SK-N-SH (cell line): ENCODE results near the gene PSMB10. TPM values are rescaled to one million over a fixed set of nuclear protein-coding genes. Genes with fewer than 3 reads are reported as not detected.

Source experiments
- CTCF ChIA-PET: fragments of 300-600, 350-600 bp; formaldehyde crosslinking; extraction: SDS; loops from one replicate; lab custom pipeline; 2021; lab: Yijun Ruan, JAX
- POLR2A ChIA-PET: fragments of 350-600 bp; sonication (Branson Sonifier 250); formaldehyde crosslinking; extraction: SDS; loops from one replicate; lab custom pipeline; 2020; ENCODE audit warnings: antibody characterized with exemption, inconsistent platforms; lab: Yijun Ruan, JAX
- DNase-seq: peaks from one replicate; pipeline ENCODE4 v3.0.0; 2012
- H2AFZ ChIP-seq: fragments of 200-600 bp; sonication (generic); 2 replicates; pipeline ENCODE4 v1.8.1; 2016; ENCODE audit warnings: antibody characterized with exemption, mild to moderate bottlenecking, low read depth
- H3F3A ChIP-seq: fragments of 200-600 bp; sonication (generic); replicated peaks from 2 replicates; pipeline ENCODE3; 2016; ENCODE audit warnings: antibody characterized with exemption, mild to moderate bottlenecking; ENCODE audit not compliant: insufficient read depth
- H3K27ac ChIP-seq, 2 experiments: fragments of 200-500 bp in 1 of 2; fragments of 200-600 bp in 1 of 2; sonication (Bioruptor generic) in 1 of 2; sonication (generic), shearing (Covaris generic) in 1 of 2; 2 replicates each; pipeline versions ENCODE4 v1.5.1 to v1.6.1; 2014 to 2016; ENCODE audit warnings: low read depth in 2 of 2, inconsistent platforms in 1 of 2, low read length in 1 of 2, mild to moderate bottlenecking in 1 of 2, mixed read lengths in 1 of 2
- H3K27me3 ChIP-seq: fragments of 200-600 bp; sonication (generic), shearing (Covaris generic); 2 replicates; pipeline ENCODE4 v1.6.1; 2016; ENCODE audit warnings: mixed run types; ENCODE audit not compliant: insufficient read depth
- H3K36me3 ChIP-seq, 2 experiments: fragments of 200-500 bp in 1 of 2; fragments of 200-600 bp in 1 of 2; sonication (Bioruptor generic) in 1 of 2; sonication (generic) in 1 of 2; replicated peaks in 1 of 2; 2 replicates each; pipeline versions ENCODE3 to v1.5.1; 2014 to 2016; ENCODE audit warnings: low read length in 1 of 2, mild to moderate bottlenecking in 1 of 2; ENCODE audit not compliant: insufficient read depth in 2 of 2, control insufficient read depth in 1 of 2
- H3K4me1 ChIP-seq, 2 experiments: fragments of 200-500 bp in 1 of 2; fragments of 200-600 bp in 1 of 2; sonication (Bioruptor generic) in 1 of 2; sonication (generic), shearing (Covaris generic) in 1 of 2; 2 replicates each; pipeline versions ENCODE4 v1.5.1 to v1.6.1; 2014 to 2016; ENCODE audit warnings: low read depth in 1 of 2, low read length in 1 of 2, mixed run types in 1 of 2; ENCODE audit not compliant: insufficient read depth in 2 of 2, control insufficient read depth in 1 of 2
- H3K4me2 ChIP-seq: fragments of 200-600 bp; sonication (generic), shearing (Covaris generic); 2 replicates; pipeline ENCODE4 v1.6.1; 2017; ENCODE audit warnings: mixed run types
- H3K4me3 ChIP-seq, 2 experiments: fragments of 200-500 bp in 1 of 2; fragments of 200-600 bp in 1 of 2; sonication (Bioruptor generic) in 1 of 2; sonication (generic), shearing (Covaris generic) in 1 of 2; 2 replicates each; pipeline versions ENCODE4 v1.5.1 to v1.8.1; 2014 to 2016; ENCODE audit warnings: low read depth in 2 of 2, inconsistent platforms in 1 of 2, low read length in 1 of 2, mild to moderate bottlenecking in 1 of 2, mixed read lengths in 1 of 2, moderate library complexity in 1 of 2
- H3K79me2 ChIP-seq: fragments of 200-600 bp; sonication (generic); 2 replicates; pipeline ENCODE4 v1.8.1; 2017; ENCODE audit warnings: mild to moderate bottlenecking; ENCODE audit not compliant: insufficient read depth
- H3K9ac ChIP-seq: fragments of 200-600 bp; sonication (generic); 2 replicates; pipeline ENCODE4 v1.6.1; 2017; ENCODE audit warnings: mixed run types
- H3K9me2 ChIP-seq: fragments of 200-600 bp; sonication (generic); 2 replicates; pipeline ENCODE4 v1.6.1; 2017; ENCODE audit warnings: mixed run types
- H3K9me3 ChIP-seq: fragments of 200-600 bp; sonication (generic); 2 replicates; pipeline ENCODE4 v1.6.1; 2017; ENCODE audit warnings: mixed run types, mild to moderate bottlenecking, moderate library complexity
- H4K20me1 ChIP-seq: fragments of 200-600 bp; sonication (generic); 2 replicates; pipeline ENCODE4 v1.6.1; 2017; ENCODE audit warnings: mild to moderate bottlenecking, mixed run types; ENCODE audit not compliant: insufficient read depth
- CHD2 ChIP-seq: fragments of 150-350 bp; IDR thresholded peaks from 2 replicates; pipeline ENCODE4 v1.6.1; 2018; ENCODE audit warnings: low read length; ENCODE audit not compliant: partially characterized antibody
- FOSL2 ChIP-seq: IDR thresholded peaks from 2 replicates; pipeline ENCODE4 v1.4.0; 2012; ENCODE audit warnings: low read depth, mild to moderate bottlenecking, moderate library complexity, borderline replicate concordance
- FOXM1 ChIP-seq: IDR thresholded peaks from 2 replicates; pipeline ENCODE4 v1.4.0; 2012; ENCODE audit warnings: low read depth, mild to moderate bottlenecking
- GABPA ChIP-seq: IDR thresholded peaks from 2 replicates; pipeline ENCODE4 v1.4.0; 2012; ENCODE audit warnings: low read depth, mild to moderate bottlenecking
- GATA2 ChIP-seq: sonication (generic); formaldehyde crosslinking; IDR thresholded peaks from 2 replicates; pipeline ENCODE4 v1.5.0; 2020; ENCODE audit warnings: mild to moderate bottlenecking, missing genetic modification reagents
- JUND ChIP-seq: IDR thresholded peaks from 2 replicates; pipeline ENCODE4 v1.4.0; 2012
- MXI1 ChIP-seq: IDR thresholded peaks from 2 replicates; pipeline ENCODE4 v1.6.1; 2012; ENCODE audit warnings: mild to moderate bottlenecking, low read depth, low read length, improper control_type of control experiment
- NFIC ChIP-seq: IDR thresholded peaks from 2 replicates; pipeline ENCODE4 v1.4.0; 2012; ENCODE audit warnings: borderline replicate concordance
- NRF1 ChIP-seq: IDR thresholded peaks from 2 replicates; pipeline ENCODE4 v1.6.1; 2012; ENCODE audit warnings: low read depth, mild to moderate bottlenecking, low read length
- PBX3 ChIP-seq: IDR thresholded peaks from 2 replicates; pipeline ENCODE4; 2012
- RAD21 ChIP-seq: IDR thresholded peaks from 2 replicates; pipeline ENCODE4 v1.6.1; 2012; ENCODE audit warnings: mild to moderate bottlenecking, low read length
- RFX5 ChIP-seq: IDR thresholded peaks from 2 replicates; pipeline ENCODE4 v1.6.1; 2012; ENCODE audit warnings: mild to moderate bottlenecking, improper control_type of control experiment, low read length
- YY1 ChIP-seq: IDR thresholded peaks from 2 replicates; pipeline ENCODE4 v1.4.0; 2012; ENCODE audit warnings: low read depth, mild to moderate bottlenecking
- ZBTB33 ChIP-seq: IDR thresholded peaks from 2 replicates; pipeline ENCODE4 v1.4.0; 2012; ENCODE audit warnings: low read depth, borderline replicate concordance
- WGBS: methylation state at CpG from one replicate; pipeline ENCODE4 v1.1.6; 2017; ENCODE audit warnings: low lambda C conversion rate; 5-methylcytosine and 5-hydroxymethylcytosine counted together
- polyA plus RNA-seq, 3 experiments: library from polyadenylated mRNA; depleted of rRNA; stranded (reverse); fragments of >200 nt; gene quantifications; 2 replicates each; pipeline ENCODE4 v1.2.3, GENCODE V29; 2012

Gene PSMB10
- polyA plus RNA-seq, 1 of the 3 experiments (the other 2 are of a cell fraction): 57.8 TPM

- Histone ChIP-seq H4K20me1 (peaks cover 47% of the 10 kb centered on the region), H3K4me2 (peak overlapping the region; percentile 67)
Observed at GRCh38 chr16:67917852-67918236, 18.8 kb downstream of the PSMB10 start.

GRCh38 chr16:67917140-67917851 lies 19.4 kb downstream of the PSMB10 start:
- H3K4me2 ChIP-seq: peak overlapping the region; percentile 67
- peaks cover 47% of the 10 kb centered on the region for H4K20me1 ChIP-seq
- peaks cover 24% of the 10 kb centered on the region for H3F3A ChIP-seq
- H3K36me3 ChIP-seq: peaks cover 0 to 3% of the 10 kb centered on the region in 2 experiments
- TF ChIP-seq NRF1: no peak
- TF ChIP-seq YY1: no peak
- TF ChIP-seq RFX5: no peak
- TF ChIP-seq FOXM1: no peak
- TF ChIP-seq NFIC: no peak
- TF ChIP-seq GATA2 (CRISPR knock-in tag): no peak
- H3K9me2 ChIP-seq: no peaks in the 10 kb centered on the region
- no peaks in the 10 kb centered on the region for H3K27me3 ChIP-seq
- H2AFZ ChIP-seq: no peak overlapping the region
- DNase-seq: no peak
- H3K4me3 ChIP-seq: no peak overlapping the region
- ChIA-PET CTCF (interaction anchor here (0.6 to 28.1 kb wide), 6 partner anchors 11 to 313 kb away, joined by 3 to 564 read pairs (median 8); partner anchors contain the start of genes EDC4, NRN1L and PSKH1), POLR2A (no interaction called here)
- H3K79me2 ChIP-seq: peaks cover 63% of the 10 kb centered on the region
- peak overlapping the region; percentile 80 to 82 for H3K27ac ChIP-seq
- 53% methylated on average over 5 of the region's 6 CpGs for WGBS
- peak overlapping the region; percentile 41; the same call in 1 of the 2 replicates for H3K9ac ChIP-seq
- peaks cover 14 to 63% of the 10 kb centered on the region in 2 experiments; a peak in 3 of 4 replicates for H3K4me1 ChIP-seq
- H3K9me3 ChIP-seq: no peaks in the 10 kb centered on the region

More at GRCh38 chr16:67917852-67918236, 18.8 kb downstream of the PSMB10 start:
- no peaks in the 10 kb centered on the region for H3K9me3 ChIP-seq
- H3K9ac ChIP-seq: peak overlapping the region; percentile 41; the same call in 1 of the 2 replicates
- POLR2A ChIA-PET: no interaction called here
- peak overlapping the region; percentile 80 to 82 for H3K27ac ChIP-seq
- no peaks in the 10 kb centered on the region for H3K9me2 ChIP-seq
- no peak for TF ChIP-seq ZBTB33
- peak; percentile 93 for TF ChIP-seq FOSL2
- peak; percentile 85 for TF ChIP-seq PBX3
- TF ChIP-seq GABPA: no peak
- no peak for TF ChIP-seq FOXM1
- TF ChIP-seq JUND: peak; percentile 85; the same call in 1 of the 2 replicates
- no peak for TF ChIP-seq RAD21
- TF ChIP-seq NRF1: no peak
- TF ChIP-seq CHD2: no peak
- TF ChIP-seq MXI1: 0 out of 2 replicates have a peak, but pooled peaks have one; percentile 29
- TF ChIP-seq, all 33 proteins: peak for 4
- Histone ChIP-seq H3F3A (peaks cover 24% of the 10 kb centered on the region), H2AFZ (no peak overlapping the region), H3K4me3 (no peak overlapping the region), H3K4me1 (peaks cover 14 to 69% of the 10 kb centered on the region in 2 experiments; a peak in 3 of 4 replicates), H3K79me2 (peaks cover 59% of the 10 kb centered on the region), H3K36me3 (peaks cover 0 to 6% of the 10 kb centered on the region in 2 experiments), H3K27me3 (no peaks in the 10 kb centered on the region)
- CTCF ChIA-PET: interaction anchor here (1.0 to 28.1 kb wide), 4 partner anchors 10 to 101 kb away, joined by 3 to 564 read pairs (median 8); partner anchors contain the start of genes EDC4, NRN1L and PSKH1
- WGBS: 42% methylated on average over 4 of the region's 4 CpGs
- DNase-seq: no peak
